ENCODE results near the gene SNX5.

DNA sequence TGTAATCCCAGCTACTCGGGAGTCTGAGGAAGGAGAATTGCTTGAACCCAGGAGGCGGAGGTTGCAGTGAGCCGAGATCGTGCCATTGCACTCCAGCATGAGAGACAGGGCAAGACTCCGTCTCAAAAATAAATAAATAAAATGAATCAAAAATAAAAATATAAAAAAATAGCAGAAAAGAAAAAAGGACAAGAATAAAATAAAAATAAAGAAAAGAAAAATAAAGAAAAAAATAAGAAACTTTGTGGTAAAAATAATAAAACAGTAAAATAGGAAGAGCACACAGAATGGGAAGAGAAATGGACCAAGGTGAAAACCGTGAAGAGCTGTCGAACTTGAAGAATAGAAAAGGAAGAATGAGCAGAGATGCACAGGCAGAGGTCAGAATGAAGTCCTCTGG lies 63.0 kb downstream of the SNX5 start:
- no peak for TF ChIP-seq TAF1 (IDR thresholded peaks at IDR 0.05; ENCODE audit: low read depth)
- TF ChIP-seq CREB1 (IDR thresholded peaks at IDR 0.05; ENCODE audit: low read depth): no peak
- TF ChIP-seq EP300 (IDR thresholded peaks at IDR 0.05; ENCODE audit: borderline replicate concordance): no peak
- TF ChIP-seq NFIC (IDR thresholded peaks at IDR 0.05): no peak
- no peak for TF ChIP-seq EGR1 (IDR thresholded peaks at IDR 0.05)
- TF ChIP-seq CEBPB (IDR thresholded peaks at IDR 0.05): no peak
- TF ChIP-seq TEAD4 (IDR thresholded peaks at IDR 0.05): no peak
- no peak for TF ChIP-seq YY1 (IDR thresholded peaks at IDR 0.05; ENCODE audit: low read depth)
- TF ChIP-seq RAD21 (IDR thresholded peaks at IDR 0.05; ENCODE audit: low read depth): no peak
